ENCODE measurements around the gene KRTAP4-16. TPM values are rescaled to one million over a fixed set of nuclear protein-coding genes. Genes with fewer than 3 reads are reported as not detected.
"Not testable (repeated sequence)": the region's sequence is repeated elsewhere in the genome, so short reads cannot be mapped to it uniquely, and the experiment has no call there.

The KRTAP4-16 gene
- total RNA-seq, 1 donor from 2014 or later = not detected

DNA sequence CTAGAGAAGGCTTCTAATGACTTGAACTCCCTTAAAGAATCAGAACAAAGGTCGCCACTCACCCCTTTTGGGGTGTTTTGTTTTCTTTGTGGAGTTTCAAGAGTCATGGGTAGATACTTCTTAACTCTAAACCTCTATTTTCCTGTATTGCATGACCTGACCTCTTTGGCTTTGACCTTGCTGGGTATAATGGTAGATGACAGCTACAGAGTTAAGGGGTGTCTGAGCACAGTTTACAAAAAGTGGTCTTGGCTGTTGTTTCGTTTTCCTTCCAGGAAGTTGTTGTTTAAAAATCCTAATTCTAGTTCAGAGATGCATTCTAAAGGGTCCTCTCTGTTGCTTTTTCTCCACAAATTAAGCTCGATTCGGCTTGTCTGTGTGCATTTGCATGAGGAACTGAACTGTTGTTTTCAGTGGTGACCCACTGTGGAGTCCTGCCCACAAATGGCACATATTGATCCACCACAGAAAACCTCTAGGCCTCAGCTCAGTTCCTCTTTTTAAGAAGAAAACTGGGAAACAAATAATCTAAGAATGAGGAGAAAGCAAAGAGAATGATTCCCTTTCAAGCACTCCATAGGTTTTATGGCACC is 13.2 kb downstream of the KRTAP4-16 start:
- intact Hi-C loops (cut with DNase I) = not testable (repeated sequence)

GRCh38 chr17:41084100-41084856 is 17.7 kb downstream of the KRTAP4-16 start, which contains the start of gene KRTAP4-7:
KRTAP4-7 (plus strand) TSS chr17:41084150; CDS start chr17:41084207, 57 bp downstream.
- DNase-seq (ENCODE audit: missing footprints); intact Hi-C loops (cut with DNase I); ATAC-seq: not testable (repeated sequence)

More for the DNA sequence above, 13.2 kb downstream of the KRTAP4-16 start:
- DNase-seq (ENCODE audit: missing footprints); ATAC-seq: not testable (repeated sequence)

GRCh38 chr17:41083427-41083826 is 18.6 kb downstream of the KRTAP4-16 start:
- ATAC-seq; DNase-seq (ENCODE audit: missing footprints); intact Hi-C loops (cut with DNase I): not testable (repeated sequence)

- ATAC-seq (no peak), DNase-seq (ENCODE audit: missing footprints) (no peak)
- intact Hi-C loops (cut with DNase I) = no loop called here
Measured at GRCh38 chr17:41082626-41083025, 19.4 kb downstream of the KRTAP4-16 start.

GRCh38 chr17:41076788-41077187 is 25.2 kb downstream of the KRTAP4-16 start:
- DNase-seq (ENCODE audit: missing footprints) (no peak), ATAC-seq (no peak)
- intact Hi-C loops (cut with DNase I) = no loop called here

DNA sequence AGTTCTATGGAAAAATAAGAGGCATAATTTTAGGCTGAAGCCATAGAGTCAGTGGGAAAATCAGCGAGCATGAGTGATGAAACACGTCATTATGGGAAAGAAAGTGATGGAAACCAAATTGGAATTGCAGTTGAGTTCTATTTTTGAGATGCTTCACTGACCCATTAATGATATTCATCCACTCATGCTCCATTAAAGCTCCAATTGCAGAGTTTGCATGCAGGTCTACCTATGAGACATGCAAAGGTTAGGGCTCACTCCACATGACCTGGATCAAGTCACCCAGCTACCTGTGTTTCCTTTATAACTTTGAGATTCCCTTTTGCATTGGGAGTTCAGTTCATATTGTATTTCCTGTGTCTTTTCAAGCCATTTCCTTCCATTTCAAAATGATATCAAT is 28.3 kb downstream of the KRTAP4-16 start:
- ATAC-seq (no peak), DNase-seq (ENCODE audit: missing footprints) (no peak)
- intact Hi-C loops (cut with DNase I) = no loop called here

DNA sequence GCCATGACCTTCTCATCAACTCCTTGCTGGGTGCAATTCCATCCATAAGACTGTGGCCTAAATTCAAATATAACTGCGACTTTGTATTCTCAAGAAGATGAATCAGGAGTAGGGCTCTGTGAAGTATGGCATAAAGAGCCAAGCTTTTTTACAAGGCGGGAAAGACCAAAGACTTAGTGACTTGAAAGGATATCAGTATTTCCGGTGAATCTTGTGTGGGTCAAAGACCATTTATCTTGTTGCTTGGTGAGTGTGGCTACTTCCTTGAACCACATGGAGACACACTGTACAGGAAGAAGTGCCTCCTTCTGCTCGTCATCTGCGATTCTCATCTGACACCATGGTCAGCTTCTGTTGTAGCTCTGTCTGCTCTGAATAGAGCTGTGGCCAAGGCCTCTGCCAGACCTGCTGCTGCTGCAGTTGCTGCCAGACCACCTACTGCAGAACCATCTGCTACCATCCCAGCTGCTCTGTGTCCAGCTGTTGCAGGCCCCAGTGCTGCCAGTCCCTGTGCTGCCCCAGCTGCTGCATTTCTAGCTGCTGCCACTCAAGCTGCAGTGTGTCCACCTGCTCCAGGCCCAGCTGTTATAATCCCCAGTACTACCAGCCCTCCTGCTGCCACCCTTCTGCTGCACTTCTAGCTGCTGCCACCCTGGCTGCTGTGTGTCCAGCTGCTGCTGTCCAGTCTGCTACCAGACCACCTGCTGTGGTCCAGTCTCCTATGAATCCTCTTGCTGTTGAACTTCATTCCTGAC is 30.2 kb downstream of the KRTAP4-16 start:
- no peak for DNase-seq (ENCODE audit: missing footprints)
- intact Hi-C loops (cut with DNase I) = no loop called here
- ATAC-seq = no peak

DNA sequence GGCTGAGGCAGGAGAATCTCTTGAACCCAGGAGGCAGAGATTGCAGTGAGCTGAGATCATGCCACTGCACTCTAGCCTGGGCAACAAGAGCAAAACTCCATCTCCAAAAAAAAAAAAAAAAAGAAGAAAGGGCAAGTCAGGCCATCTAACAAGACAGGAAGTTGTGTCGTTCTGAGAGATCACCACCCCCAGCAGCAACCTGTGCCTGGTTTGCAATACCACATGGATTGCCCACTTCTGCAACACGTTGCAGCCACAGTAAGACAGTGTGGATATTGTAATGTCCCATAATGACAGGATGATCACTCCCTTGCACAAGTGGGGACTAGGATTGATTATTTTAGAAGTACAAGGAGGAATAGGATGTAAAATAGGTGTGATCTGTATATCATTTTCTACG is 33.0 kb downstream of the KRTAP4-16 start:
- DNase-seq (ENCODE audit: missing footprints) (no peak), ATAC-seq (no peak)
- intact Hi-C loops (cut with DNase I) = no loop called here

DNA sequence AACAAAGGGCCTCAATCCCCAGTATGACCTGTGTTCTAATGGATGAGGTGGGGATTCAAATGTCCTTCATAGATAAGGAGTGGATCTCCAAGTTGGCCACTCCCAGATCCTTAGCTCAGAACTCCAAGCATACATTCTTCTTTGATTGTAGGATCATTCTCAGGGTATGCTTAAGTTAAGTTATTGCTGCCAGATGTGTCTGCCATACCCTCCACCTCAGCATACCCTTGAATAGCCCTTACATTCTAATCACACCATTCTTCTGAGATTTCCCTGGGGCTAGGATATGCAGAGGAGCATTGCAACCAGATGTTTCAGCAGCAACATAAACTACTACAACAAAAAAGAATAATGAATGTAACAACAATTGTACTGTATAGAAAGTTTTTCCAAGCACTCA is 34.7 kb downstream of the KRTAP4-16 start:
- DNase-seq (ENCODE audit: missing footprints) = no peak
- intact Hi-C loops (cut with DNase I) = no loop called here
- no peak for ATAC-seq

- intact Hi-C loops (cut with DNase I) = no loop called here
- DNase-seq (ENCODE audit: missing footprints) (no peak), ATAC-seq (no peak)
Measured at GRCh38 chr17:41065829-41066624, 36.0 kb downstream of the KRTAP4-16 start, which contains the start of gene KRTAP2-4. KRTAP2-4 (minus strand) TSS chr17:41065879; CDS start chr17:41065845, 34 bp downstream.

DNA sequence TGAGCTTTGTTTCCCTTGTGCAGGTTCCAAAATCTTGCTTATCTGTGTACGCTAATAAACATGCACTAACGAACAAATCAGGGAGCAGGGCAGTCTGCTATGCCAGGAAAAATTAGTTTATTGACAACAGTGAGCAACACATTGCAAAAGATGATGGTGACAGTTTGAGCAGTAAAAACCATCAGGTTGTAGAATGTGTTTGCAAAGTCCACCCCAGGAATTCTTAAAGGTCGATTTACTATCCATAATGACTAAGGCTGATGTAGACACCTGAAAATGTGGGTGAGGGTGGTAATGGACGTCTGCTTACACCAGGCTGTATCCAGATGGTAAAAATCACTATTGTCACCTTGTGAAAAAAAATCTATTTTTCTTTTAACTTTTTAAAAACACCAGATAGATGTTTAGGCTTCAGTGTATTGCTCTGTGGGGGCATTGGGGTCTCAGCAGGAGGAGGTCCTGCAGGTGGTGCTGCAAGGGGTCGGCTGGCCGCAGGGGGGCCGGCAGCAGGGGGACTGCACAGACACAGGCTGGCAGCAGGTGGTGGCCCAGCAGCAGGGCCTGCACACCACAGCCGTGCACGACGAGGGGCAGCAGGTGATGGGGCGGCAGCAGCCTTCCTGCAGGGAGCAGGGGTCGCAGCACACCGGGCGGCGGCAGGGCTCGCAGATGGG is 36.9 kb downstream of the KRTAP4-16 start:
- DNase-seq (ENCODE audit: missing footprints); intact Hi-C loops (cut with DNase I); ATAC-seq: not testable (repeated sequence)

GRCh38 chr17:41064301-41064700 is 37.7 kb downstream of the KRTAP4-16 start:
- intact Hi-C loops (cut with DNase I) = no loop called here
- DNase-seq (ENCODE audit: missing footprints) = no peak
- no peak for ATAC-seq

DNA sequence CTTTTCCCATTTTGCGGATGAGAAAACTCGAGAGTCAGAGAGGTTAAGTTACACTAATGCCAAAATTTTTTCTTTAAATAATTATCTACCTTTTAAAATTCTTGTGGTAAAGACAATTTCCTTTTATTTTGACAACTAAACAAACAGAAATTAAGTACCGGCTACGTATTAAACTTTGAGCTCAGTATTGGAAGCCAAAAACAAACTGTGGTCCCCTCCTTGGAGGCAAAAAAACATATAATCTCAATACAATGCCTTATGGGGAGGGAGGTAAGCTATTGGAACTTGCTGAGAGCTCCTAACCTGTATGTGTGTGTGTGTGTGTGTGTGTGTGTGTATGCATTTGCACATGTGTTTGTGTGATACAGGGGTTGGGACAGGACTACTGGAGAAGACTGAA is 38.6 kb downstream of the KRTAP4-16 start:
- ATAC-seq (no peak), DNase-seq (ENCODE audit: missing footprints) (no peak)
- intact Hi-C loops (cut with DNase I) = no loop called here

- no peak for DNase-seq (ENCODE audit: missing footprints)
- ATAC-seq = no peak
- intact Hi-C loops (cut with DNase I) = no loop called here
Measured at GRCh38 chr17:41061964-41062363, 40.0 kb downstream of the KRTAP4-16 start.

DNA sequence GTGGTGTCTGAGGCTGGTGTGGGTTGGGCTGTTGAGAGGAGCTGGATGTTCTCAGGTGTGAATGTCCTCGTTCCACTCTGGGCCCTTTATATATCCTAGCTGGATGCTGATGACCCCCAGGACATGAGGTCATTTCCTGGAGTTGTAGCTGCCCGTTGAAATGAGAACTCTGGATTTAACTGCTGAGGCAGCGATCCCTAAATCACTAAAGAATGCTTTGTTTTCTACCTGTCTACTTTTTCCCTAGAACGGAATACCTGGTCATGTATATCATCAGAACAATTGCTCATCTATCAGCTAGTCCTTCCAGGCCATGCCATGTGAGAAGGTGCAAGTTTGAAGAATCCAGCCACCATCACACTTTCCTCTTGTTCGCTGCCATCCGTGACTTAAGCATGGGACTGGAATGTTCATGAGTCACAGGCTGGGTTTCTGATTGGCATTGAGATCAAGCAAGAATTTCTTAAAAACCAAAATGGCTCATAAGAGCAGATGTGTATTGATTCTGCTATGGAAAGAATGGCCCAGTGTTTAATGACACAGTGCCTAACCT is 41.9 kb downstream of the KRTAP4-16 start, which contains the start of gene KRTAP2-3:
KRTAP2-3 (minus strand) TSS at position 63 of the 553 bp plus-strand sequence. CDS start 64 bp downstream, outside the sequence.
- ATAC-seq (no peak), DNase-seq (ENCODE audit: missing footprints) (no peak)
- intact Hi-C loops (cut with DNase I) = no loop called here

DNA sequence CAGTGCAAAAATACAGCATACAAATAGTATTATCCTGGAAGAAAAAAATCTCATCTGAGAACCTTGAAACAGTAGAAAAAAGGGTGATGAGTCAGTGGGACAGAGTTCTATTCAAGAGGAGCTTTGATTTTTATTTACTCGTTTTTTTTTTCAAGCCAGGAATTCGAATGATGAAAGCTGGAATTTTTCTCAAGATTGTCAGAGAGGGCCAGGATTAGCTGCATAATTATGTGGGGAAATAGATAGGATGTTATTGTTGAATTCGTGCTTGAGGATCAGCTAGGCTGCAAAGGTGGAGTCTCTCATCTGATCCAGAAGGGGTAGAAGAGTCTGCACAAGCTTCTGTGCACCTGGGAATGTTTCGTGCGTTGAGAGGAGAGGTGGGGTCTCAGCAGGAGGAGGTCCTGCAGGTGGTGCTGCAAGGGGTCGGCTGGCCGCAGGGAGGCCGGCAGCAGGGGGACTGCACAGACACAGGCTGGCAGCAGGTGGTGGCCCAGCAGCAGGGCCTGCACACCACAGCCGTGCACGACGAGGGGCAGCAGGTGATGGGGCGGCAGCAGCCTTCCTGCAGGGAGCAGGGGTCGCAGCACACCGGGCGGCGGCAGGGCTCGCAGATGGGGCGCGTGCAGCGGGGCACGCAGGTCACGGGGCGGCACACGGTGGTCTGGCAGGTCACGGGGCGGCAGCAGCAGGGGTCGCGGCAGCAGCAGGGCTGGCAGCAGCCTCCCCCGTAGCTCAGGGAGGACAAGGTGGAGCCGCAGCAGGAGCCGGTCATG is 42.5 kb downstream of the KRTAP4-16 start:
- DNase-seq (ENCODE audit: missing footprints); intact Hi-C loops (cut with DNase I): not testable (repeated sequence)

DNA sequence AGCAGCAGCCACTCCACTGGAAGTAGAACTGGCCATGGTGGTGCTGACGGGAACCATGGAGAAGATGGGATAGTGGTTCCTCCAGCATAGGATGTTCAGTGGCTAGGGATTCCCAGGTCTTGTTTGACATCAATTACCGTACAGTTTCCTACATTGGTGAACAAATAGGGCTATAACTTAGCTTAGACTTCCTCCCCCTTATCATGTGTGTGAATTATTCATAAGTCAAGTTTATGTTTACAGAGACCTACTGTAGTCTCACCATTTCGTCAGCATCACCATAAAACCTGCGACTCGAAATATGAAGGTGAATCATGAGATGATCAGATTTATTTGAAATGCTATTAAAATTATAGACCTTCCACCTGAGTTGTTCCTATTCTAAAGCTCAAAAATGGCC is 43.3 kb downstream of the KRTAP4-16 start:
- intact Hi-C loops (cut with DNase I) = no loop called here
- DNase-seq (ENCODE audit: missing footprints) (no peak), ATAC-seq (no peak)

More for the DNA sequence above, 42.5 kb downstream of the KRTAP4-16 start:
- ATAC-seq = not testable (repeated sequence)
